ENCODE data around the gene RETREG1.

The RETREG1 gene

GRCh38 chr5:16580382-16580781 is 36.4 kb downstream of the RETREG1 start:
- DNase-seq, result no peak

GRCh38 chr5:16579142-16579847 is 37.5 kb downstream of the RETREG1 start:
- no peak for DNase-seq

DNA sequence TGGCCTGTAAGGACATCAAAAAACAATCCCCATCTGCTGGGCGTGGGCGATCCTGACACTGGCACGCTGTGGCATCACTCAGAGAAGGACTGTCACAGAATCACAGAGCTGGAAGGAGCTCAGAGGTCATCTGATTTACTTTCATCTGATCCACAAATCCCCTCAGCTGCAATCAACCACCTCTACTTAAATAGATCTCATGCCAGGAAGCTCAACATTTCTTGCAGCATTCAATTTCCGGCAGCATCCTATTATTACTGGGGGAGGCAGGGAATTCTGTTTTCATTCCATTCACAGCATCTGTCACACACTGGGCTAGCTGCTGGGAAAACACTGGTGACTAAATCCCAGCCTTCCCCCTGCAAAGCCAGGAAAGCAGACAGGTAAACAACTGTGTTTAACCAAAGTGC is 38.3 kb downstream of the RETREG1 start:
- DNase-seq, result no peak

GRCh38 chr5:16577677-16578076 is 39.1 kb downstream of the RETREG1 start:
- DNase-seq, result no peak

GRCh38 chr5:16574789-16575721 is 41.7 kb downstream of the RETREG1 start:
- DNase-seq, result no peak

- DNase-seq, result no peak
These were observed 43.4 kb downstream of the RETREG1 start for GRCh38 chr5:16573401-16573800.

DNA sequence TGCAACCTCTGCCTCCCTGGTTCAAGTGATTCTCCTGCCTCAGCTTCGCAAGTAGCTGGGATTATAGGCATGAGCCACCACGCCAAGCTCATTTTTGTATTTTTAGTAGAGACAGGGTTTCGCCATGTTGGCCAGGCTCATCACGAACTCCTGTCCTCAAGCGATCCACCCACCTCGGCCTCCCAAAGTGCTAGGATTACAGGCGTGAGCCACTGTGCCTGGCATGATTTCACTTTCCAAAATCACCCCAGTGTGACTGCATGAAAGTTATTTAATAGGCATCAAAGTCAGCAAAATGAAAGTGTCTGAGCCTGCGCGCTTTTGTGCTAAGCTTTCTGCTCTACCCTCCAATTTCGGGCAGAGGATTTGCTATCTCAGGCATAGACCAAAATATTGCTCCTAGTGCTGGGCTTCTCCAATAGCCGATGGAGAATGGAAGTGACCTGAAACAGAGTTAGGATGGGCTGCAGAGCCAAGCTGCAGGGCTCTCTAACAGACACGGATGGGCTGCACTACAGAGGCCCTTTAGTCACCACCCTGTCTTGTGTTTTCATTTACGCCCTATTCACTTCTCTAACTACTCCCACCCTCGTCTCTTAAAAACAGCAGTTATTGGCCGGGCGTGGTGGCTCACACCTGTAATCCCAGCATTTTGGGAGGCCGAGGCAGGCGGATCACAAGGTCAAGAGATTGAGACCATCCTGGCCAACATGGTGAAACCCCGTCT is 44.3 kb downstream of the RETREG1 start:
- DNase-seq, result no peak

DNA sequence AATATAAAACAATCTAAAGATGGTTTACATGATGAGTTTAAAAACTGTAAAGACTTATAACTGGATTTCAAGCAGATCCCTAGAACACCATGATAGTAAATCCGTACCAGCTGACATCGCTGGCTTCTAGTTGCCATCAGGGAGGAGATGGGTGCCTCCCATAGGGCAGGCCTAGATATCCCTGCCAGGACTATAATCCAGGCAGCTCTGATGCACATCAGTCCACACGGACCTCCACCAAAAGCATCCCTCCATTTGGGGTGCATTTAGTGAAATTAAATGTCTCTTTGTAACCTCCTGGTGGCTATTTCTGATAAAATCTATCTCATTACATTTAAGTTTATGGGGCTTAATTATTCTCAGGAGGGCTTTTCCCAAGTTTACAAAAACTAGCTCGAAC is 45.8 kb downstream of the RETREG1 start:
- no peak for DNase-seq

DNA sequence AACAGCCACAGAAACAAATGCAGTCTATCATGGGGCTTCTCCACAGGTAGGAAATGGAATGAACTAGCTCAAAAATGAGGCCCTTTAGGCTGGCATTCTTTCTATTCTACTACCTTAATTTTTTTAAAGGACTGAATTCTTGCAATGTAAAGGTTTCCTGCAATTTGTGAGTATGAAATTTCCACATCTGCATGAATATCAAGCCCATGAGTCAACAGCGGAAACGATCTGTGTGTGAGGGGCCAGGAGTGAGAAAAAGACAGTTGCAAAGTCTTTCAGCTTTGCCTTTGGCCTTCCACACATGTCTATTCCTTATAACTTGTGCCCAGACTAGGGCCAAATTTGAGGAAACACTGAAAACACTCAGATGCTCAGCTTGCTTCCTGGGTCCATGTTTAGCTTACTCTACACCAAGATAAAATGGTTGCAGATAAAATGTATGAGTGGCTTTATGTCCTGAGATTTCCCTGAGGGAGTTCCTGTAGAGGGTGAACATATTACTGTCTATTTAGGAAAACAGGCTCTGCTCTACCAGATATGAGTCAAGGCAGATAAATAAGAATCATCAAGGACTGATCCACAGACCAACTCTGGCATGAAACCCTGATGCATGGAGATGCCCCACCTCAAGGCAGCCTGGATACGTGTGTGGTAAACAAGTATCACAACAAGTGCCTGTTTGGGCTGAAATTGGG is 46.5 kb downstream of the RETREG1 start:
- no peak for DNase-seq

DNA sequence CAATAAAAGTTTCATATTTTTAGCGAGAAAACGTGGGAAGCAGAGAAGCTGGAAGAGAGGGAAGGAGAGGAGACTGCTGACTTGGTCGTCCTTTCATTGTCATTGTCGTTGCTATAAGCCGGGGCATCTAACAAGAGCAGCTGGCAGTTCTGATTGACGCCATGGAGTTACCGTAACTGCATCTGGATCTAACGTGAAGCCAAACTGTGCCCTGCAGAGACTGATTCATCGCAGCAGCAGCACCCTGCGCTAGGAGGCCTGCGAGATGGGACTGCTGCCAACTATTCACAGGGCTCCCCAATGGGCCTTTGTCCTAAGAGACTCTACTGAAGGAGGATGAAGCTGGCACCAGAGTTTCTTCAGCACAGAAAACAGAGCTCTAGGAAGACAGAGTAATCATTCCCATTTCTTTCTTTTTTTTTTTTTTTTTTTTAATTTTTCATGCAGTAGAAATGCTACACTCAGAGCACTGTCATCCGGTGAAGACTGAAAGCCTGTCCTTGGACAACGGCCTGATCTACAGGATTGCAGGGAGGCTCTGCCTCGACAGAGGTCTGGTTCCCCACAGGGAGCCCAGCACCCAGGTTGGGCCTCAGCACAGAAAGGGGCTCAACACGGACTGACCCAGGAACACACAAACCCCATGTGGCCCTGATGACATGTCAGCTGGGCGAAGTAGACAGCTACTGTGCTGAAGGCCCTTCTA is 47.8 kb downstream of the RETREG1 start:
- no peak for DNase-seq

GRCh38 chr5:16567365-16567764 is 49.4 kb downstream of the RETREG1 start:
- DNase-seq, result no peak

DNA sequence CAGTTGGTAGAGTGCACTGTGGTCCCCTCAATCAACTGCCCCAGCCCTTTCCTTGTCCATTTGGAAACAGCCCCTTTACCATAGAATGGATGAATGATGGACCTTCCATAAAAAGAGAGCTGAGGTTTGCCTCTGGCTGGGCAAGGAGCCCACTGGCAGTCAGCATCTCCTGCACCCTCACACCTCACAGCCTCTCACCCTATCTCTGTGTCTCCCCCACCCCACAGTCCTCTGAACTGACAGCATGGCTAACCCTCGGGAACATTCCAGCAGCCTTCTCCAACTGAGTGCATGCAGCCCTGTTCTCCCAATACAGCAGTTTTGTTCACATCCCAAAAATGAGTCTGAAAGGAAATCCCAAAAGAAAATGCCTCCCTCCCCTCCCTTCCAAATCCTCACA is 51.7 kb downstream of the RETREG1 start:
- DNase-seq, result no peak

DNA sequence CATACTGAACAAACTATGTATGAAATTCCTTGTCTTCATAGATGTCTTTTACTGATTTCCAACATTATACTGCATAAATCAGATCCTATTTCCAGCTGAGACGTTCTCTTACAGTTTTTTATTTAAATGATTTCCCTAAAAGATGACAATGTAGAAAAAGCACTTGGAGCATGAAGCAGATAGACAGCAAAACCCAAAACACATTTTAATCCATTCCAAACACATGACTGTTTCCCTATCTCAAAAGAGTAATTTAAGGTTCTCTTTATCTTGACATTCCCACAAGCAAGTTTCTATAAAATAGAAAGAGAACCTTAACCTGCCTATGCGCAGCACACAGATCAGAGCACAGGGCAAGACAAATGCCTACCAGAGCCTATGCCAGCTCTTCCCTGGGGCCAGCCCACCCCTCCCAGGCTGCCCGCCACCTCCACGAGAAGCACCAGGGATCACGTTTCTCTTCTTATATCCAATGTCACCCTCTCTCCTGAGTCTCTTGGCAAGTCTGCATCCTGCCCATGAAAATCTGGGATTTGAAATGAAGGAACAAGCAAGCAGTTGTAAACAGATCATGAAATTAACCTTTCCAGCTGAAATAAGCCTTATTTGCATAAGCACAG is 52.4 kb downstream of the RETREG1 start:
- no peak for DNase-seq

DNA sequence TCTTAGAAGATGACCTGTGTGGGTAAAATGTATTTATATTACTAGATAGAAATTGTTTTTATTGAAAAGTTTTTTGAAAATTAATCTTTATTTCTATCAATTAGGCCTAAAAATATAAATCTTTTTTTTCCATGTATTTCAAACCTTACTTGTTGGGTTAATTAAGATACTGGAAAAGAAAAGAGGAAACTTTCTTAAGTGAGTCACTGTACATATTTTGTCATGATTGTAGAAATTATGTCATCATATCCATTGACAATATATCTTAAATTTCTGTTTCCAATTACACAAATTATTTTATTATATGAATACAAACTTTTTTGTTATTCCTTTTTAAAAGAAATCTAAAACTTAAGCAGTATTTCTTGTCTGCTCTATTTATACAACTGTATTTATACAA is 53.1 kb downstream of the RETREG1 start:
- no peak for DNase-seq

- DNase-seq, result no peak
These were observed 55.1 kb downstream of the RETREG1 start for GRCh38 chr5:16561660-16562059.

GRCh38 chr5:16559702-16560101 is 57.1 kb downstream of the RETREG1 start:
- peak; percentile 11 for DNase-seq

- DNase-seq, result no peak
These were observed 57.7 kb downstream of the RETREG1 start for GRCh38 chr5:16558984-16559629.

DNA sequence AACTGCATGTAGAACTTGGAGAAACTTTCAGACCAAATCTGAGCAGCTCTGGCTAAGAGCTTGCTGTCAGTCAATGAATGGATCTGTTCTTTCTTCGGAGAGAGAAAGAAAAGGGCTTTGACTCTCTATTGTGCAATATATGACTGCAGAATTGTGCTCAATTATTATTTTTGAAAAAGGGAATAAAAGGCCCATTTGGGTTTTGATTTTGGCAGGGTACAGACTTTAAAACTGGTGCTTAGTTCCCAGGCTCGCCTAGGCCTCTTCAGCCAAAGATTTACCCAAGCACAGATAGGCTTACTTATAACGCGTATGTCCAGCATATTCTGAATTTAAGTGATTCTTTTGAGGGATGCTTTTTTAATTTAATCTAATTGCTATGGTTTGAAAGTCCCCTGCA is 59.3 kb downstream of the RETREG1 start:
- no peak for DNase-seq

DNA sequence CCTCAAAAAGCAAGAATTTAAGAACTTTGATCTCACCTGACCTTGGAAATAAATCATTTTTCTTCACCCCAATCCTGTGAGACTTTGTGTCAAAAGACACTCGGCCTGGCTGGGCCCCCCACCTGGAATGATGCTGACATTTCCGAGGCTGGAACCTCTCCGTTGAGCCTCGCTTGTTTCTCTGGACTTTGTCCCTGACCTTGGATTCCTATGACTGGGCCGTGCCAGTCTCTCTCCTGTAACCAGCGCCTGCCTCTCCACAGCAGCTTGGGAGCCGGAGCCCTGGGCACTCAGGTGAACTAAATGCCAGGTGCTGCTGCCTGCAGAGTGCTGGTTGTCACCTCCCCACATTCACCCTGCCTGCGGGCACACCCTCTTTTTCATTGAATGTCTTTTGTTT is 62.7 kb downstream of the RETREG1 start:
- DNase-seq, result no peak

- peak; percentile 86 for DNase-seq
These were observed 64.0 kb downstream of the RETREG1 start for GRCh38 chr5:16552666-16553343.

- DNase-seq, result no peak
These were observed 65.2 kb downstream of the RETREG1 start for GRCh38 chr5:16551628-16552027.
